ENCODE results near the gene GLUL. TPM values are rescaled to one million over a fixed set of nuclear protein-coding genes. Genes with fewer than 3 reads are reported as not detected.

Gene GLUL
- total and polyA plus RNA-seq, 2 of the 4 experiments (the other 2 are of a cell fraction) = 131 to 385 TPM

DNA sequence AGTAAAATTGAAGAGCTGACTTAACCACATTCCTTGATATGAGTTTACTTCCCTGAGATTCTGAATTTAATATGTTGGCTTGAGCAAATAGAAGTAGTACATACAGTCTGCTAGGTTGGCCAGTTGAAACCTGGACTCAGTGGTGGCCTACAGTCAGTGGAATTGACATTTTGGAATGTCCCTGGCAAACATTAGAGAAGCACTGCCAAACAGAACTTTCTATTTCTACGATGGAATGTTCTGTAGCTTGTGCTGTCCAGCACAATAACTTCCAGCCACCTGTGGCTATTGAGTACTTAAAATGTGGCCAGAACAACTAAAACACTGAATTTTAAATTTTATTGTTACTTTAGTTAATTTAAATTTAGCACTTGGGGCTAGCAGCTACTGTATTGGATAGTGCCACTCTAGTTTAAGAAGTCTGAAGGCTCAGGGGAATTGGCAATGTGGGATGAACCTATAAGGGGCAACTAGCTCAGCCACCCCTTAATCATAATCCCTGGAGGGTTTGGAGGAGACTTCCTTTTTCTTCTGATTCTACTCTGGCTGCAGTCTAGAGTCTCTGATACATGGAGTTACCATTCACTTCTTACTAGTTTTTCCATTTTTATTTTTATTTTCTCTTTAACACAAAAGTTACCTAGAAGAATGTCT lies 19.2 kb upstream of the GLUL start:
- Histone ChIP-seq H3K14ac (replicated peaks; ENCODE audit: low read depth, low read length) (no peak overlapping the region), H3K36me3 (ENCODE audit: control insufficient read depth, insufficient read depth, low read length) (no peaks in the 10 kb centered on the region), H4K8ac (ENCODE audit: low read depth in 2 of 2, low read length in 2 of 2) (no peak overlapping the region), H3K9me3 (ENCODE audit: control insufficient read depth, insufficient read depth, low read length) (no peaks in the 10 kb centered on the region), H3K4me3 (ENCODE audit: insufficient read depth, low read depth, low read length) (no peak overlapping the region), H3K56ac (ENCODE audit: extremely low read depth, insufficient read depth, low read length) (no peak overlapping the region), H2AK9ac (replicated peaks; ENCODE audit: low read depth, low read length, poor library complexity) (no peak overlapping the region), H4K91ac (ENCODE audit: insufficient read depth, low read depth, low read length) (no peak overlapping the region), H4K20me1 (ENCODE audit: insufficient read depth, low read length) (no peaks in the 10 kb centered on the region), H2BK20ac (ENCODE audit: low read depth, low read length) (no peak overlapping the region), H3K23ac (ENCODE audit: low read depth, low read length) (no peak overlapping the region), H2BK120ac (ENCODE audit: low read depth, low read length) (no peak overlapping the region), H2AK5ac (ENCODE audit: low read depth, low read length) (no peak overlapping the region), H2BK15ac (ENCODE audit: low read depth, low read length) (no peak overlapping the region), H3K4me2 (ENCODE audit: low read depth, low read length) (no peak overlapping the region), H3K9ac (ENCODE audit: low read depth, low read length) (no peak overlapping the region), H3K18ac (ENCODE audit: low read depth, low read length) (no peak overlapping the region), H2AFZ (replicated peaks; ENCODE audit: low read length, poor library complexity) (no peak overlapping the region), H2BK5ac (ENCODE audit: low read depth, low read length, poor library complexity, severe bottlenecking) (no peak overlapping the region), H3K79me1 (ENCODE audit: low read depth in 1 of 2, low read length in 2 of 2) (no peaks in the 10 kb centered on the region), H3K9me1 (ENCODE audit: insufficient read depth, low read length) (no peaks in the 10 kb centered on the region), H3K27ac (ENCODE audit: insufficient read depth, low read length) (no peak overlapping the region), H3K4me1 (ENCODE audit: control insufficient read depth, insufficient read depth, low read length) (no peaks in the 10 kb centered on the region), H3K4ac (ENCODE audit: low read depth, low read length) (no peak overlapping the region), H3K27me3 (ENCODE audit: control insufficient read depth, insufficient read depth, low read length) (peaks cover 2% of the 10 kb centered on the region; the same call in 1 of the 2 replicates), H4K5ac (ENCODE audit: low read depth, low read length) (no peak overlapping the region)
- in situ Hi-C loops (cut with MboI; ENCODE audit: low sequenced_read_pairs) (no loop called here), dilution Hi-C loops (cut with HindIII; ENCODE audit: low sequenced_read_pairs, unreplicated experiment) (no loop called here), intact Hi-C loops (cut with micrococcal nuclease) (no loop called here)
- ChIA-PET CTCF (interaction anchor here (1.0 to 1.1 kb wide), 2 partner anchors 14 to 267 kb away, joined by 3 read pairs; no protein-coding TSS in a partner anchor), POLR2A (ENCODE audit: unreplicated experiment) (no interaction called here)
- no peak for TF ChIP-seq RCOR1 (IDR thresholded peaks at IDR 0.05; ENCODE audit: insufficient replicate concordance, low read length)
- no peak for DNase-seq
- ATAC-seq (ENCODE audit: low read depth) = no peak
- whole genome bisulfite sequencing, 2 experiments (ENCODE audit: extremely low coverage in 2 of 2, insufficient read length in 1 of 2) = no CpG with 5 or more reads among the region's 1 CpG
- no TSS peak for BruUV-seq (replicated peaks)
